ENCODE results near the gene NFKBIZ.
A peak's percentile ranks its signal among the peaks of the same experiment; 100 is the strongest.

Gene NFKBIZ

DNA sequence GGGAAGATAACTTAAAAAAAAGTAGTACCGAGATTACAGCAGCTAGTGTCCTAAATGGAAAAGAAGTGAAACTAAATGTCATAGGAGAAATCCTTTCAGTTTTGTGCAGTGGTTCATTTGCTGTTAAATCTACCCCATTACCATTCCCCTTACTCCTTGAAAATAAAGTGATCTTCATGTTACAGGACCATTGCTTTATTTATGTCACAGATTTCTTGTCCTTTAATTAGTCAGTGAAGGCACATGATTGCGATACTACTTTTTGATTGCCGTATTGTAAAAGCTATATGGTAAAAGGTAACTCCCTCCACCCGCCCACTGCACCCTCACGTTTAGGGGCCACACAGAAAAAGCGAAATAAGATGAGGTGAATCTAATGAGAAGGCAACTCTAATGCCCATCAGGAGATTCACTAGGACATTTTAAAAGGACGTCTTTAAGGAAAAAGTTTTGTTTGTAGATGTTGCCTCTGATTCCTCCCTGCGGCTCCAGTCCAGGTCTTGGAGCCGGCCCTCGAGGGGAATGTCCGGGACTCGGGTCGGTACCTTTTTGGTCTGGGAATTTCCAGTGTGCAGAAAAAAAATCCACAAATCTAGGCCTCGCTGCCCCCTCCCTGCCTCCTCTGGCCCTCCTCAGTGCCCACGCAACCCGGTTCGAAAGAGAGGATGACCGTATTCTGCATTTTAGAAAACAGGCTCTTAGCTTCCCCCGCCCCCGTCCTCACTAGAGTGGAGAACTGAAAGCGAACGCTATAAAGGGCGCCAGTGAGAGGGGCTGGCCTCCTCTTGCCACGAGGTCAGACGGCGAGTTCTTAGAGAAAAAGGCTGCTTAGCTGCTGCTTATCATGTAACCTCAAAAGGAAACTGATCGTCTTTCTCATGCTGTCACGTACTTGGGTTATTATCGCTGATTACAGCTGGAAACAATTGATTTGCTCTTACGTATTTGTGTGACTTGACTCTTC is 21.8 kb upstream of the NFKBIZ start:
- peak; percentile 83 for DNase-seq

DNA sequence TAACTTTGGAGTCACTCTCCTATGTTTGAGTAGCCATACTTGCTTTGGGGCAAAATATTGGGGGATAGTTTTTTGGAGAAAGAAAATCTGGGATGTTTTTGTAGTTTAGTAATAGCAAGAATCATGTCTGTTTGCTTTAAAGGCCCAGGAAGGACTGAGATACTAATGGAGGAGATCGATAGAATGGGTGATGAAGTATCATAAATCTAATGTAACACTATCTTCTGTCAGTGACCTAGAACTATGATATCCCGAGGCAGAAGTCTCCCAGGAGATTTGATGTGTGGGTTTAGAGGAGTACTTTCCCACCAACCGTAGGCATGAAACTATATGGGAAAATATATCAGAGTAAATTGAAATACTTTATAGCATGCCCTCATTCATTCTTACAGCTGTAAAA is 21.0 kb upstream of the NFKBIZ start:
- DNase-seq, result no peak

DNA sequence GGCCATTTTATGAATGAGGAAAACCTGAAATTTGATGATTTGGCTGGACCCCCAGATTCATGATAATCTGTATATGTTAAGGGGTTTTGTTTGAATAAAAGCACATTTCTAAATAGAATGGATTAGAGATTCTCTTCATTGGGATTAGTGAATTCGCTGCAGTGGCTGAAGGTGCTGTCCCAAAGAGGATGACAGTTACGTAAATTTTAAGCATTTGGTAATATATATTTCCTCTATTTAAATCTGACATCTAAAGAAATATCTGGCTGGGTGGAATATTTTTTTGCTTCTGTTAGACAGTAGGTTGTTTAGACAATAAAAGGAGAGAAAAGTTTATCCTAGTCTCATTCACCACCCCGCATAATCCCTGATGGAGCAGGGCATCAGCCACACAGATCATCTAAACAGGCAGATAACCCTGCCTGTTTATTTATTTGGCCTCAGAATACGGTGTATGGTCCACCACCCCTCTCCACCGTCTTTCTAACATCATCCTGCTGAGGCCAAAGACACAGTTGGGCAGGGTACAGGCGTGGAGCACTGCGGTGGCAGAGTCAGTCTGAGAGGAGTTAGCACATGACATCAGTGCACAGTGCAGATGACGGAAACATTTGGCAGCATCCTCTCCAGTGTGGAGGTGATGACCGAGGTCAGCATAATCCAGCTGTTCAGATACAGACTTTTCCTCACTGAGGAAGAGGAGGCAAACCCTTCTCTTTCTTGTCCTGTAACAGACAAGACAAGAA is 20.4 kb upstream of the NFKBIZ start:
- peak; percentile 38 for DNase-seq

DNA sequence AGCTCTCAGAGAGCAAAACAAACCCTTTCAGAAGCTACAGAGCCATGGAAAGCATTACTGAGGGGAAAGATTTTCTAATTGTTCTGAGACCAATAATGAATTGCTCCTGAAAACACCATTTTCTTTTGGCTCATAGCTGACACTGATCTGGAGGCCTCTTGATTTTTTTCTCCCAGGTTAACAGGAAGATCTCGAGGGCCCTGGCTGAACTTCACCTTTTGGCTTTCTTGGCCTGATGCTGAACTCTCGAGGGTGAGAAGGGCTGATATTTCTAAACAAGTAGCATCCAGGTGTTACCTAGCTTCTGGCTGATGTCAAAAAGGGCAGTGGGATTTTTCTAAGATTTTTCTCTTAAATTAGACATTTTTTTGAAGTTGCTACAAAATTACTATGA is 19.9 kb upstream of the NFKBIZ start:
- no peak for DNase-seq

DNA sequence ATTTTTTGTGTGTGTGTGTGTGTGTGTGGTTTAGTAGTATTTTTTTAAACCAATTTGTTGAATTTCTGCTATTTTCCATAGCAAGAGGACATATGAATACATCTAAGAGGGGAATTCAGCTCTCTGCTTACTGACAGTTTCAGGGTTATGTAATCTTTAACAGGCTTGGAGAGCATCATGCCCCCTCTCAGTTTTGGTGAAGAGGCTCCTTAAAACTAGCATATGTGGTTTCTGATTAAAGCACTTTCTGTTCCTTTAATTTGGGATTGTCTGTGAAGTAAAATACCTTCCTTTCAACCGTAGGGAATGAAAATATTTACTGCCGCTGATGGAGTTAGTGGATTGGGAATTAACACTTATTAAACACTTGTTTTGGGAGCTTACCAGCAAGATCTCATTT is 19.4 kb upstream of the NFKBIZ start:
- no peak for DNase-seq

DNA sequence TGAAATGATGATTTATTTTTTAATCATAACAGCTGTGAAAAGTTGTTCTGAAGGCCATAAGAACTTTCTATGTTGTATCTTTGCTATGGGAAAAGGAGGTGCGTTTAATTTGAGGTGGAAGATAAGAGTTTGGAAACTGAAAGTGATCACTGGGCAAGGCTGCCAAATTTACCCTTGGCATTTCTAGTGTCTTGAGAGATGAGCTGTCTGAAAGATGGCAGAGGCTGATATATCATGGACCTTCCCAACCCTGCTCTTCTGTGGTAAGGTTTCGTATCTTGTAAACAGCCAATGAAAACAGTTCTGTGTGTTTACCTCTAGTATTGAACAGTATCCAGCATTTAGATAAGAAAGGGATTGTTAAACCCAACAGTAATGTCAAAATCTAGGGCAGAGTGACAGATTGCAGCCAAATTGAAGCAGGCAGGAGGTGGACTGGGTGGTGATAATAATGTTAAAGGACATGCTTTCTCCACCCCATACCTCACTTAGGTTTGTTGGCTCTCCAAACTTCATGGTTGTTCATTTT is 15.8 kb upstream of the NFKBIZ start:
- DNase-seq, result no peak

DNA sequence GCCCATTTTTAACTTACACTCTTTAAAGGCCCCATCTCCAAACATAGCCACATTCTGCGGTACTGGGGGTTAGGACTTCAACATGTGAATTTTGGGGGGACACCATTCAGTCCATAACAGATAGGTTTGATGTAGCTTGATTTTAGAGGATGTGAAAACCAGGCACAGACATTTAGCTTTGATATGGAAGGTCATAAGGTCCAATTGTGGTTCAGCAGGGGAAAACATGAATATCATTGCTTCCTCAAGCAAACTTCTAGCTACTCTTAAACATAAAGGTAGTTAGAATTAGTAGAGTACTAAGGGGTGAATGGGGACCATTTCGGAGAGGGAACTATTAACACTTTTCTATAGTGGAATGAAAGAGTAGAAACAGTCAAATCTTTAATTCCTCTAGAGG is 13.6 kb upstream of the NFKBIZ start:
- DNase-seq, result no peak

DNA sequence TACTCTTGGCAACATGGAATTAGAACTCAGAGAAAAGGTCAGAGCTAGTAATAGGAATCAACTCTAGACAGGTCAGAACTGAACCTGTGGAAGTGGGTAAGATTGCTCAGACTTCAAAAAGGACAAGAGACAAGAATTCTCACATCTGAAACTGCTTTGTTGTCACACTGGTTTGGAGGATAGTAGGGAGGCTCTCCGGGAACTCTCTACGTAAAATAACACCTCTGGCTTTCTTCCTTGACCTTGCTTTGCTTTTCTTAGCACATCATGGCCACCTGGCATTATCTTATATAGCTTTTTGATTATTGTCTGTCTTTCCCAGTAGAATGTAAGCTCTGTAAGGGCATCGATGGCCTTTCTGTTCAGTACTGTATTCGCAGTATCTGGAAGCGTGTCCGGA is 13.2 kb upstream of the NFKBIZ start:
- DNase-seq, result no peak

DNA sequence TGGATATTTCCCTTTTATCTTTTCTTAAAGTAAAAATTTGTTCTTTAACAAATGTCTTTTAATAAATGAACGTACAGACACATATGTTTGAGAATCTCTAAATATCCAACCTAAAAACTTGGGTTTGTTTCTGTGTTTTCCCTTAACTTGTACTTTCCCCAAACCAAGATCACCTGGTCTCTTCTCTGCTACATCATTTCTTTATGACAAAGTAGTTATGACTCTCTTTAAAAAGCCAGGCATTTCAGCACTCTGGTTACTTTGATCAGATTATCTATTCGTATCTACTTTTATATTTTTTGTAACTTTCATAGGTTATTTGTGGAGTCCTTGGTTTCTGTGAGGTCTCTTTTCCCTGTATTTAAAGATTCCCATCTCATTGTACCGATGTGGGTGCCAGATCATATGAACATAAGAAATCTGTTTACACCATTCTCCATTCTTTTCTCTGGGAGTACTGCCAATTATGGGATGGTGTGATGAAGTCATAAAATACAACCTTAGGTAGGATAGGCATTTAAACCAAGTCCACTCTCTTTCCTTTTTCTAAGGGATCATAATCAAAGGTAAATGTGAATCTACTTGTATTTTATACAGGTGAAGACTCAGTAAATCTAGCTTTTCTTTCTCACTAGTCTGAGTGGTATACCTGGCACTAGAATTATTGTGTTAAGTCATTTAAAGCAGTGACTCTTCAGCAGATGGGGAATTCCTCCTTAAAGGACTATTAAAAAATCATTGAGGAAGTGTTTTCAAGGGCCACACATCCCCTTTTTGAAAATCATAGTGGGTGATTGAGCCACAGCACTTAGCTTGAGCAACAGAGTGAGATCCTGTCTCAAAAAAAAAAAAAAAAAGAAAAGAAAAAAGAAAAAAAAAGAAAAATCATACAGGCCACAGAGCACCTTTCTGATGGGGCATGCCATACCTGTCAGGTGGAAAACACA is 12.4 kb upstream of the NFKBIZ start:
- no peak for DNase-seq

DNA sequence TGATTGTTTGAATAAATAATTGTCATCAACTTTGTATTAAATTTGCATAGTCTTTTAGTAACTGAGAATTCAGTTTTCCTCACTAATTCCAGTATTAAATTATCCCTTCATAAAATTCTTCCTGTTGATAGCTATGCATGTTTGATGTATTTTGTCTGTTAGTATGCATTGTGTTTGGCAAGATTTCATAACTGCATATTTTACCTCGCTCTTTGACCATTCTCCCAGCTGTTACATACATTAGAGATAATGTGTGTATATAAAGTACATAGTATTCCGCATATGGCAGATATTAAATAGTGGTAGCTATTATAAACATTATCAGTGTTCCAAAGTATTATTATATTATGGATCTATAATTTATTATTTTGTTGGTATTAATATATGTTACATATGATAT is 10.6 kb upstream of the NFKBIZ start:
- DNase-seq, result no peak

DNA sequence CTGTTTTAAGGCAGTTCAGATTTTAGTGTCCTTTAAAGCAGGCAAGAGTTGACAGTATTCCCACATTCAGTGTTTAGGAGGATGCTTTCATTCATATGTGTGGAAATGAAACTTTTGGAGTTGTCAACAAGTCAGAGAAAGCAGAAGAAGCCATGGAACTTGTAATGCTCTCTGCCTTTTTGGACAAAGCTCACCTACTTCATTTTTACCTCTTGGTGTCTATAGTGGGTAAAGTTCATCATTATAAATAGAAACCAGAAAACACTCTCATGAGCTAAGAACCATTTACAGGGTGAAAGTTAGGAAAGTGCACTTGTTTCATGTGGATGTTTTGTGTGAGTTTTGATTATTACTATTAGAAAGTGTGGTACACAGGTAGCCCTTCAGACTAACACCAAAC is 9.2 kb upstream of the NFKBIZ start:
- DNase-seq, result no peak

DNA sequence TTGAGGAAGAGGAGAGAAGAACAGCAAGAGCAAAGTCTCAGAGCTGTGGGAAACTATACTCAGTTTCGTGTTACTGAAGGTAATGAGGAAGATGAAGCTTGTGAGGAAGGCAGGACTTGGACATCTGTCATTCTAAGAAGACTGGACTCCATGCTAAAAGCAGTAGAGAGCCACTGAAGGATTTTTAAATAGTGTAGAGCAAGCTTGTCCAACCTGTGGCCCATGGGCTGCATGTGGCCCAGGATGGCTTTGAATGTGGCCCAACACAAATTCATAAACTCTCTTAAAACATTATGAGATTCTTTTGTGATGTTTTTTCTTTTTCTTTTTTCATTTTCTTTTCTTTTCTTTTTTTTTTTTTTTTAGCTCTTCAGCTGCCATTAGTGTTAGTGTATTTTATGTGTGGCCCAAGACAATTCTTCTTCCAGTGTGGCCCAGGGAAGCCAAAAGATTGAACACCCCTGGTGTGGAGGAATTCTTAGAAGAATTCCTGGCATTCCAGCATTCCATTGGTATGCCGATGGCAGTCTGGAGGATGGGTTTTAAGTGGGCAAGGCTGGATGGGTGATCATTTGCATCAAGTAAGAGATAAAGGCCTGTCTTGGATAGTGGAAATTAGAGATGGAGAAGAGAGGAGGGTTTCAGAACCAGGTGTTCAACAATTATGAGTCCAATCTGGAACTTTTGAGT is 6.9 kb upstream of the NFKBIZ start:
- no peak for DNase-seq

DNA sequence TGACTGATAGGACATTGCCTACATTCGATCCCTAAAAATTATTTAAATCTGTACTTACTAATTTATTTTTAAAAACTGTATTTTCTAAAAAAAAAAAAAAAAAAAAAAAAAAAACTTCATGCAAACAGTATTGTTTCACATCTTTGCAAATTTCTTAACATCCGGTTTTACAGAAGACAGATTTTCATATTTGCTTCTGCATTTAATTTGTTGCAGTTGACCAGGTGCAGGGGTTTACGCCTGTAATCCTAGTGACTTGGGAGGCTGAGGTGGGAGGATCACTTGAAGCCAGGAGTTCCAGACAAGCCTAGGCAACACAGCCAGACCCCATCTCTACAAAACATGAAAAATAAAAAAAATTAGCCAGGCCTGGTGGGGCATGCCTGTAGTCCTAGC is 6.4 kb upstream of the NFKBIZ start:
- no peak for DNase-seq

DNA sequence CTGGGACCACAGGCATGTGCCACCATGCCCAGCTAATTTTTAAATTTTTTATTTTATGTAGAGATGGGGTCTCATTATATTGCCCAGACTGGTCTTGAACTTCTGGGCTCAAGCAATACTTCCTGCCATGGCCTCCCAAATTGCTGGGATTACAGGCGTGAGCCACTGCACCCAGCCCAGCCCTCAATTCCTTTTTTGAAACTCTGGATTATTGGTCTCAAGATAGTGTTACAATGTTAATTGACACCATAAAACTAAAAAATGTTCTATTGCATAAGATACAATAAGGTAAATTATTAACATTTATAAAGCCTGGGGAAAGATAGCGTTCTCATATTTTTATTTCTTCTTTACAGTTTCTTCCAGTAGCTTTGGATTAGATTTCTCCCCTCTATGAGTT is 3.9 kb upstream of the NFKBIZ start:
- no peak for DNase-seq

DNA sequence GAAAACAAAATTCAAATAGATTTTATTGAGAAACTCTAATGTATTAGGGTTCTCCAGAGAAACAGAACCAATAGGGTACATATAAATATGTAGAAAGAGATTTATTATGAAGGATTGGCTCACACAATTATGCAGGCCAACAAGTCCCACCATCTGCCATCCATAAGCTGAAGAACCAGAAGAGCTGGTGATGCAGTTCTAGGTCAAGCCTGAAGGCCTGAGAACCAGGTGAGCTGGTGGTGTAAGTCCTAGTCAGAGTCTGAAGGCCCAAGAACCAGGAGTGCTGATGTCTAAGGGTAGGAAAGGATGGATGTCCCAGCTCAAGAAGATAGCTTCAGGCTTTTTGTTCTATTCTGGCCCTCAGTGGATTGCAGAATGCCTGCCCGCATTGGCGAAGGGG is 2.6 kb upstream of the NFKBIZ start:
- DNase-seq, result no peak

DNA sequence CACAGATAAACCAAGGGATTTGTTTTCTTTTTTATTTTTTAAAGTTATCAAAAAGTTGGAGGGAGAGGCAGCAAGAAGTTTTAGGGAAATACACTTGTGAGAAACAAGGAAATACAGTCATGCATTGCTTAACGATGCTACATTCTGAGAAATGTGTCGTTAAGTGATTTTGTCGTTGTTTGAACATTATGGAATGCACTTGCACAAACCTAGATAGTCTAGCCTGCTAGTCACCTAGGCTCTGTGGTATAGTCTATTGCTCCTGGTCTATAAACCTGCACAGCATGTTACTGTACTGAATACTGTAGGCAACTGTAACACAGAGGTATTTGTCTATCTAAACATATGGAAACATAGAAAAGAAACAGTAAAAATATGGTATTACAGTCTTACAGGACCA is 2.0 kb upstream of the NFKBIZ start:
- DNase-seq, result no peak

DNA sequence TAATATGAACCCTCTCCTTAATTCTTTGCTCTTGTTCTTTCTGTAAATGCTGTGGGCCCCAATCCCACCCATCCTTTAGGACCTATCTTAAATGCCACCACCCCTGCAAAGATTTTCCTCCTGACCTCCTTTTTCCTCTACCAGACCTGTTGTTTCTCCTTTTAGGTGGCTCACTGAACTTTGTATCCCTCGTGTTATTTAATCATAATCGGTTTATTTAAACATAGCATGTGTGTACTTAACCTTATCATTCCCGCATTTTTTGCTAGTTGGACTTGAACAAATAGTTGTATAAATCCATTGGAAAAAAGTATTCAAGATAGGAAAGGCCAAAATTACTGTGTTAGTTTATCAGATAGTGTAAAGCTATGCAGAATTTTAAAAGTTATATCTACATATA is 988 bp upstream of the NFKBIZ start:
- DNase-seq, result no peak

DNA sequence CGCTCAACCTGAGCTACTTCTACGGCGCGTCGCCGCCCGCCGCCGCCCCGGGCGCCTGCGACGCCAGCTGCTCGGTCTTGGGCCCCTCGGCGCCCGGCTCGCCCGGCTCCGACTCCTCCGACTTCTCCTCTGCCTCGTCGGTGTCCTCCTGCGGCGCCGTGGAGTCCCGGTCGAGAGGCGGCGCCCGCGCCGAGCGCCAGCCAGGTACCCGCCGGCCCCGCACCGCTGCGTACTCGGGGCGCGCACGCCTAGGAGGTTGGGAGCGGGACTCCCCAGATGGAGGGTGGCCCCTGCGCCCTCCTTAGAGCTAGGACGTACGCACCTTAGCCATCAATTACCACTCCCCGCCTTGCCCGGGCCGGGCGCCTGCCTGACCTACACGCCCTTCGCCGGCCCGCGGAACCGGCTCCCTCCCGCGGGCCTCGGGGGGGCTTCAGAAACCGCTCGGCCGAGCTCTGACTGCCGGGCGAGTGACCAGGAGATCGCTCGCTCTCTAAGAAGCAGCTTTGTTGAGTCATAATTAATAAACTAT is 466 bp downstream of the NFKBIZ start:
- peak; percentile 63 for DNase-seq

DNA sequence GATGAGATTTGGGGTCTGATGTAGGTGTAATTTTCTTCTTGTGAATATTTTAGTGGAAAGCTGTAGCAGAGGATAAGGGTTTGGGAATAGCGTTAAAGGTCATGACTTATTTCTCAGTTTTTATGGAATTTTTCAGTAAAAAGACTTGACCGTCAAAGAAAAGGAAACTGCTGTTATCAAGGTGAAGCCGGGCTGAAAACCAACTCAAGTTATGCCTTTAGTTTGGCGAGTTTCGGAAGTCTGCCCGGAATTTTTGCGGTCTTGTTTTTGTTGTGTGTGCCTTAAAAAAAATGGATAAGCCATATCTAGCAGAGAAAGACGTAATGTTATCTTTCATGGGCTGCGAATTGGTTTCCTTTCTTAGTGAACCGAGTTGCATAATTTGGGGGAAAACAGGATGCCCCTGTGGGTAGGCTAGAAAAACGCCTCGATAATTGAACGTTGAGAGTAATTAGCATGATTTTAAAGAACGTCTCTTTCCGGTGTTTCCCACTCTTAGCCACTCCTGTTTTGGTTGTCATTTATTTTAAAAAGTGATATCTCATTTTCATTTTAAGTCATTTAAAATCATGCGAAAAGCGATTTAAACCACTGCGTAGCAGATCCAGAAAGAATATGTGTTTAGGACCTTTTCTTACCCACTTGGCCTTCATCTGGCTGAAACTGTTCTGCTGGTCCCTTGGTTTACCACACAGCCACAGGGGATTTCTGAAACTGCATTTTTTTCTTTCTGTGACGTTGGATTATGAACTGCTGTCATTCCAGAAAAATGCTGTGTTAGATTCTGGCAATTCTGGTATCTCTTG is 1.1 kb downstream of the NFKBIZ start:
- peak; percentile 21 for DNase-seq

DNA sequence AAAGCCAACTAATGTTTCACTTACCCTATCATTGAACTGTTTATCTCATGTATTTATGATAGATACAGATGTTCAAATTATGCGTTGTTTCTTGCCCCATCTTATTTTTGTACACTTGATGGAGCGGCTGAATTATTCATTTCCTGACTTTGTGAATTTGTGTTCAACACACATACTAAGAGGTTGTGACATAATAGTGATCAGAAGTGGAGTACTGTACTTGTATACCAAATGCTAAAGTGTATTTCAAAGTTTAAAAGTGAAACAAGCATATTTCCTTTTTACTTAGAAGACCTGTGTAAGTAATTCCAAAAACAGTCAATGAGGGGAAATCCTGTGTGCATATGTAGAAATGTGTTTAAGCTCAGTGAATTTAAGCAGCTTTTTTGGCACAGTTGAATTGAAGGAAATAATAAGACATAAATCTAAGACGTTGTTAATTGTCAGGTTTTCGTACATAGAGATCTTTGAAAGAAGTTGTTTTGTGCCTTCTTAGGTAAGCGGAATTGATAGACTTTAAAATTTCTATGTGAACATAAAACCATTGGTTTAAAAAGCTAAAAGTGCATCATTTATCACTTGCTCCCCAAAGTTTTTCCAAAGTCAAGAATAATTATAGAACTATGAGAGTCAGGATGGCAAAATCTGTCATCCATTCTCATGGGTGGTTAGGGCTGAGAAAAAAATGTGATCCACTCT is 1.9 kb downstream of the NFKBIZ start:
- DNase-seq, result no peak
